HG03196 (cell line): Measurements from ENCODE around the gene P3H3.
A peak's percentile ranks its signal among the peaks of the same experiment; 100 is the strongest.

Experiments
- ATAC-seq: cut with Tn5 transposase; IDR thresholded peaks from one replicate; pipeline ENCODE4 v1.9.1; 2021; ENCODE audit not compliant: unreplicated experiment

Gene P3H3, protein sequence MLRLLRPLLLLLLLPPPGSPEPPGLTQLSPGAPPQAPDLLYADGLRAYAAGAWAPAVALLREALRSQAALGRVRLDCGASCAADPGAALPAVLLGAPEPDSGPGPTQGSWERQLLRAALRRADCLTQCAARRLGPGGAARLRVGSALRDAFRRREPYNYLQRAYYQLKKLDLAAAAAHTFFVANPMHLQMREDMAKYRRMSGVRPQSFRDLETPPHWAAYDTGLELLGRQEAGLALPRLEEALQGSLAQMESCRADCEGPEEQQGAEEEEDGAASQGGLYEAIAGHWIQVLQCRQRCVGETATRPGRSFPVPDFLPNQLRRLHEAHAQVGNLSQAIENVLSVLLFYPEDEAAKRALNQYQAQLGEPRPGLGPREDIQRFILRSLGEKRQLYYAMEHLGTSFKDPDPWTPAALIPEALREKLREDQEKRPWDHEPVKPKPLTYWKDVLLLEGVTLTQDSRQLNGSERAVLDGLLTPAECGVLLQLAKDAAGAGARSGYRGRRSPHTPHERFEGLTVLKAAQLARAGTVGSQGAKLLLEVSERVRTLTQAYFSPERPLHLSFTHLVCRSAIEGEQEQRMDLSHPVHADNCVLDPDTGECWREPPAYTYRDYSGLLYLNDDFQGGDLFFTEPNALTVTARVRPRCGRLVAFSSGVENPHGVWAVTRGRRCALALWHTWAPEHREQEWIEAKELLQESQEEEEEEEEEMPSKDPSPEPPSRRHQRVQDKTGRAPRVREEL

DNA sequence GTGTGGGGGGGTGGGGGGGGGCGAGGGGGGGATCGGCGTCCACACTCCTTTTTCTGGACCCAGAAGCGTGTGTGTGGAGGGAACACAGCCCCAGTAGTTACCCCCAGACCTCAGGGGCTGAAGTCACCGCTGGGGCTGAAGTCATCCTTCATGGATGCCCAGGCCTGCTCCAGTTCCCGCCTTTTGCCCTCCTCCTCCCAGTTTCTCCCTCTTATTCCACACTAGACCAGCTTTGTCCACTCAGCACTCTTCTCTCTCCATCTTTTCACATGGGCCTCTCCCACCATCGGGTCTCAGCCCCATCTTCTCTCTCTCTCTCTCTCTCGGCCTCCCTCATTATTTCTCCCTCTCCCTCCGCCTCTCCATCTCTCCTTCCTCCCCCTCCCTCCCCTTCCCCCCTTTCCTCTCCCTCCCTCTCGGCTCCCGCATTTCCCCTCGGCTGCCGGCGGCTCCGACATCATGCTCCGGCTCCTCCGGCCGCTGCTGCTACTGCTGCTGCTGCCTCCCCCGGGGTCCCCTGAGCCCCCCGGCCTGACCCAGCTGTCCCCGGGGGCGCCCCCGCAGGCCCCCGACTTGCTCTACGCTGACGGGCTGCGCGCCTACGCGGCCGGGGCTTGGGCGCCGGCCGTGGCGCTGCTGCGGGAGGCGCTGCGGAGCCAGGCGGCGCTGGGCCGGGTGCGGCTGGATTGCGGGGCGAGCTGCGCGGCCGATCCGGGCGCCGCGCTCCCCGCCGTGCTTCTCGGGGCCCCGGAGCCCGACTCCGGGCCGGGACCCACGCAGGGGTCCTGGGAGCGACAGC, at the start of gene P3H3:
P3H3 (plus strand) TSS at position 426 of the 799 bp plus-strand sequence; CDS start at position 460, 34 bp downstream.
- ATAC-seq: no peak

DNA sequence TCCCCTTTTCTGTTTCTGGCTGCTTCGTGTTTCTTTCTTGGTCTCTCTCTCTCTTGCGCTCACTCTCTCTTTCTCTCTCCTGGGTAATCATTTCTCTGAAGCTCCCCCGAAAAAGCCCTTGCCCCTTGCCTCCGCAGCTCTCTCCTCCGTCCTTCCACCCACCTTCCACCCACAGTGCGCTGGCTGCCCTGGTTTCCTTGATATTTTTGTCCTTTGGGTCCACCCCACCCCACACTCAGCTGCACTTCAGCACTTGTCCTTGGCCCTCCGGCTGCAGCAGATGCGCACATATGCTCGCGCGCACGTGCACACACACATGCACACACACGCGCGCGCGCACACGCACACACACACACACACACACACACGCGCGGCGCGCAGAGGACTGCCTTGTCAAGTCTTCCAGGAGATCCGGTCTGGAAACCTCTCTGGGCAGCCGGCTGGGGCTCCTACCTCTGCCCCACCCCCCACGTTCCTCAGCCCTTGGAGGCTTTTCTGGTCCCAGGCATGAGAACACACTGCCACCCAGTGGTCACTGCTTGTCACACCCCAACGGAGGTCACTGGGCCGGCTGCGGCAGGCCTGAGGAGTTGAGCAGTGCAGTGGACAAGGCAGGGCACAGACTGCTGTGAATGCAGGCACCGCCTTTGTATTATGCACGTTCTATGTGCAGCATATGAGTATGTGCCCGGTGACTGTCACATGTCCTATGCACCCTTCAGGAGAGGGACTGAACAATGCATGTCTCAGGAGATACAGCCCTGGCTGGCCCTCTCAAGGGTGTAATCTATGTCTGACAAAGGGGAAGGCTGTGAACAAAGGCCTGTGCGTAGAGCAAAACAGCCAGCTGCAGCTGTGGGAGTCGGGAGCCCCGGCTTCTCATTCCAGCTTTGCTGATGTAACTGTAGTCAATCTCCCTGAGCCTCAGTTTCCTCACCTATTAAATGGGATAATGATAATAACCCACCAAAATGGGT, 49.3 kb upstream of the P3H3 start:
- peak; percentile 66 for ATAC-seq

DNA sequence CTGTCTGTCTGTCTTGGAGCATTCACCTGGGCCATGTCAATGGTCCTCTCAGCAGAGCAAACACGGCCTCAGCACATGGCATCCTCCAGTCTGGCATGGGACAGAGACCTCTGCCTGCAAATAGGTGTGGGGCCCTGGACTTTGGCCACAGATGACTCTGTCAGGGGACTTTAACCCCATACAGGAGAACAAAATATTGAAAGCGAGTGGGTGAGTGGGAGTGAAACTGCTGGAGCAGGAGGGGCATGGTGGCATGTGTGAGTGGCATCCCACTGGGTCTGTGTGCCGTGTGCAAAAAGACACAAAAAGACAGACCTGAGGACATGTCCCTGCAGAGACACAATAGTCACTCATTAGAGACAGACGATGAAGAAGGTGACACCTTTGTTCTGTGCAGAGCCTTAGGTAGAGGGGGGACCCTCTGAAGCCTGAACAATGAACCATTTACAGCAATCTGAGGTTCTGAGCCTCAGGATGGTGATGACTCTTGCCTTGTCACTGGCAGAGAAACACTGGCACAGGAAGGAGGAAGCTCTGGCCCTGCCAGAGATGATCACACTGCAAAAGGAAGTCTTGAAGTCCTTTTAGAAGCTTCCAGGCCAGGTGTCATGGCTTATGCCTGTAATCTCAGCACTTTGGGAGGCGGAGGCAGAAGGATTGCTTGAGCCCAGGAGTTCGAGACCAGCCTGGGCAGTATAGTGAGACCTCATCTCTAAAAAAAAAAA, 48.3 kb upstream of the P3H3 start:
- ATAC-seq: no peak

DNA sequence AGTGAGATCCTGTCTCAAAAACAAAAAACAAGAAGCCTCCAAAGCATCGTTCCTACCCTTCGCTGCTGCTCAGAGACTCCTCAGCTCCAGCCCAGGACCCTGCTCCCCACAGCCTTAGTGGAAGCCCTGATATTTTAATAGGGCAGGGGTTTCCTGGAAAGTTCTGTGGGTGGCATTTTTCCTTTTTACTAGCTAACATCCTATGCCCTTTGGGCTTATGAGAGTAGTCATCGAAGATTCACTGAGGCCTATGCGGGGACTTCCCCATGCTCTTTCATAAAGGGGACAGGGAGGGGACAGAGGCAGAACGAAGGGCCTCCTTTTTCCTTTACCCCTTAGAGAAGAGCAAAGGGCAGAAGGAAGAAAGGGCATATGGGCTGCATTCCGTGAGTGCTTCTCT, 47.6 kb upstream of the P3H3 start:
- ATAC-seq: no peak

DNA sequence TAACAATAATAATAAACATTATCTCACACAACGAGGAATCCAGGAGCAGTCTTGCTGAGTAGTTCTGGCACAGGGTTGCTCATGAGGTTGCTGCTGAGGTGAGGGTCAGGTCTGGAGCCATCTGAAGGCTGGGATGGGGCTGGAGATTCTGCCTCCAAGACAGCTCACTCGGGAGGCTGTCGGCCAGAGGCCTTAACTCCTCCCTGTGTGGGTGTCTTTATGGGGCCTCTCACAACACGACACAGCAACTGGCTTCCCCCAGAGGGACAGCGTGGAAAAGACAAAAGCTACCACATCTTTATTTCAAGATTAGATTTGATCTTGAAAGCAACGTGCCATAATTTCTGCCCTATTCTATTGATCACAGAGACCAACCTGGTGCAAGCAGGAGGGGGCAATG, 46.1 kb upstream of the P3H3 start:
- no peak for ATAC-seq

DNA sequence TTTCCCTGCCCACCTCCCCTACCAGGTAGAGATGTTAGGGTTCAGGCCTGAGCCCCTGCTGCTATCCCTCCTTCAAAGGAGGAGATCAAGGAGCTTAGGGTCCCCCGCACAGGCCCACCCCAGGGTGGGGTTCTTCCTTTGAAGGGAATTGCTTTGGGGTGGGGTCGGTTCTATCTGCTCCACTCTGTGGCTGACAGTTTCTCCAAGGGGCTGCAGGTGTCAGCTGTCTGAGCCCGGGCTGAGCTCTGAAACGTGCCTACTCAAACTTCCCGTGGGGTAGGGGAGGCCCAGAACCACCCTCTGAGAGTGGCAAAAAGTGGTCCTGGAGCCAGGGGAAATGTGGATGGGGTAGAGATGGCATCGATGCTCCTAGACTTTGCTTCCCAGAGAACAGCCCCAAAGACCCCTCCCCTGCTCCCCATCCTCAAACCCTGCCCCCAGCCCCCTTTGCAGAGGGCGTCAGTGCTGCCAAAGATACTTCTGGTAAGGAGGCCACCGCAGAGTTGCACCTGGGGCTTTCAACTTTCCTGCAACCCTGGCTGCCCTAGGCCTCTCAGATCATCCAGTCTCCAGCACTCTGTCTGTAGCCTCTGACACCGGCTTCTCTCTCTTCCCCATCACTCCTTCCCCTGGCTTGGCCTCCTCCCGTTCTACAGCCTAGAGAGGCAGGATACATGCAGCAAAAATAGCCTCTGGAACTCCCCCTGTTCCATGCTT, 45.2 kb upstream of the P3H3 start:
- ATAC-seq: no peak

DNA sequence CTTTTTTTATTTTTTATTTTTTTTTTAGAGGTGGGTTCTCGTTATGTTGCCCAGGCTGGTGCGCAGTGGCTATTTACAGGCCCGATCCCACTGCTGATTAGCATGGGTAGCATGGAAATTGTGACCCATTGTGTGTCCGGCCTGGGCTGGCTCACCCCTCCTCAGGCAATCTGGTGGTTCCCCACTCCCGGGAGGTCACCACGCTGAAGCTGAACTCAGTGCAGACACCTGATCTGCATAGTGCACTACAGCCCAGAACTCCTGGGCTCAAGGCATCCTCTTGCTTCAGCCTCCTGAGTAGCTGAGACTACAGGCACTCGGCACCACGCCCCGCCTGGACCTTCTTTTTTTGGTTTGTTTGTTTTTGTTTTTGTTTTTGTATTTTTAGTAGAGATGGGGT, 44.4 kb upstream of the P3H3 start:
- ATAC-seq: no peak

DNA sequence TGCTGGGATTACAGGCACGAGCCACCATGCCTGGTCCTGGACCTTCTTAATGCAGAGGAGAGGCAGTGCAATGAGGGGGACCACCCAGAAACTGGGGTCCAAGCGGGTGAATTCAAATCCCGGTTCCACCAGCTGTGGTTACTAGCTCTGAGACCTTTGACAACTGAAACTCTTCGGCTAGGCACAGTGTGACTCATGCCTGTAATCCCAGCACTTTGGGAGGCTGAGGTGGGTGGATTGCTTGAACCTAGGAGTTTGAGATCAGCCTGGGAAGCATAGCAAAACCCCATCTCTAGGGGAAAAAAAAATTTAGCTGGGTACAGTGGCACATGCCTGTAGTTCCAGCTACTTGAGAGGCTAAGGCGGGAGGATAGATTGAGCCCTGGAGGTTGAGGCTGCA, 43.9 kb upstream of the P3H3 start:
- ATAC-seq: no peak

DNA sequence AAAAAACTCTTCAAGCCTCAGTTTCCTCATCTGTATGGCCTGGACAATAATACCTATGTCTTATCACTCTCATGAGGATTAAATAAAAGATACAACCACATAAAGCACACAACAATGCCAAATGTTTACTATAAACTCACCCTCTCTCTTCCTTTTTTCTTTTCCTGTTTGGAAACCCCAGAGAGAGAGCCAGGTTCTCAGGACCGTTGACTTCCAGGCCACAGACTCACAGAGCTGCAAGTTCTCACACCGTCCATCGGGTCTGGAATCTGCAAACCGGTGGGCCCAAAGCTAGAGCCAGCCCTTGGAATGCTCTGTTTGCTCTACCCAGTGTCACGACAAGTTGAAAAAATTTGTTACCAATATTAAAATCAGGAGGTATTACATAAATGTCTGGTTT, 43.4 kb upstream of the P3H3 start:
- ATAC-seq: no peak

DNA sequence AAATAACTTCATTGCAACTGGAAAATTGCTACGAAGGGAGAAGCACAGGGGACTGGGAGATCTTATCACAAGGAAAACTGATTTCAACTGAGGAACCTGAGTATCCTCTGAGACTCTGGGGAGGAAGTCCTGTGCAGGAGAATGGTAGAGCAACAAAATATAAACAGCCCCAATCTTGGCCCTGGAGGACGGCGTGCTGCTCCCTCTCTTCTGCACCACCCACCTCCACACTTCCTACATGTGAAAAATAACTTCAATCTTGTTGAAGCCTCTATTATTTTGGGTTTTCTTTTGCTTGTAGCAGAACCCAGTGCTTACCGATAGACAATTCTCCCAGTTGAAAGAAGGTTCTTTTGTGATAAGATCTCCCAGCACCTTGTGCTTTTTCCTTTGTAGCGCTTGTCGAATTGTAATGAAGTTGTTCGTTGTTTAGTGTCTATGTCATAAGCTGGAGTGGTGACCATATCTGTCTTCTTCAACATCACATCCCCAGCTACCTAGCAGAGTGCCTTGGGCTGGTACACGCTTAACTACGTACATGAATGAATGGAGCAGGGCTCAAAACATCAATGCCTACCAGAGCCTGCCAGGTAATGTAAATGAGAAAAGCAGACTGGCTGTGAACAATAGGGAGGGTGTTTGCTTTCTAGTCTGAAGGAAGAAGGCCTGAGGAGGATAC, 41.7 kb upstream of the P3H3 start:
- ATAC-seq: no peak

DNA sequence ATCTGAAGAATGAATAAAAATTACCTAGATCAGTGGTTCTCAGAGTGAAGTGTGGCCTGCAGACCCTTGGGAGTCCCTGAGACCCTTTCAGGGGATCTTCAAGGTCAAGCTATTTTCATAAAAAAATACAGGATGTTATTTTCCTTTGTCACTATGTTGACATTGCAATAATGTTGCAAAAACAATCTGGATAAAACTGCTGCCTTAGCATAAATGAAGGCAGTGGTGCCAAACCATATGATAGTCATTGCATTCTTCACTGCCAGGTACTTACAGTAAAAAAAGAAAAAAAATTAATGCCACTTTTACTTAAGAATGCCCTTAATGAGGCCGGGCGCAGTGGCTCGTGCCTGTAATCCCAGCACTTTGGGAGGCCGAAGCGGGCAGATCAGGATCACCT, 40.9 kb upstream of the P3H3 start:
- ATAC-seq: no peak

DNA sequence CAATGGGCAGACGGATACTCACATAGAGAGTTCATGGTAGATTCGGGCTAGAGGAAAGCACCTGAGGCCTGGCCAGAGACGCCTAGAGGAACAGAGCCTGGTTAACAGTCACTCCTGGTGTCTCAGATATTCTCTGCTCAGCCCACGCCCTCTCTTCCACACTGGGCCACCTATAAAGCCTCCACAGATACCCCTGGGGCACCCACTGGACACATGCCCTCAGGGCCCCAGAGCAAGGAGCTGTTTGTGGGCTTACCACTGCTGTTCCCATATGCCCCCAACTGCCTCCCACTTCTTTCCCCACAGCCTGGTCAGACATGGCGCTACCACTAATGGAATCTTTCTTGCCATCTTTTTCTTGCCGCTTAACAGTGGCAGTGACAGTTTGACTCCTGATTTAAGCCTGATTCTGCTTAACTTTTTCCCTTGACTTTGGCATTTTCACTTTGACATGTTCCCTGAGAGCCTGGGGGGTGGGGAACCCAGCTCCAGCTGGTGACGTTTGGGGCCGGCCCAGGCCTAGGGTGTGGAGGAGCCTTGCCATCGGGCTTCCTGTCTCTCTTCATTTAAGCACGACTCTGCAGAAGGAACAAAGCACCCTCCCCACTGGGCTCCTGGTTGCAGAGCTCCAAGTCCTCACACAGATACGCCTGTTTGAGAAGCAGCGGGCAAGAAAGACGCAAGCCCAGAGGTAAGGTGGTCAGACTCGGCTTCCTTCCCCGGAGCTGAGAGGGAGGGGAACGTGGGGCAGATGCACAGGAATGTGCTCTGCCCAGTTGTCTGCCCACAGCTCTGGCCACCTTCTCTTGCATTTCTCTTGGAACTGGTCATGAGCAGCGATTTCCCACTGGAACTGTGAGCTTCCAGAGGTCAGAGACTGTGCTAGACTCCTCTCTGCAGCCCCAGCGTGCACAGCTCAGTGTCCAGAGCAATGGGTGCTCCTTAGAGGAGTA, 39.0 kb upstream of the P3H3 start, which contains the start of gene CD4:
CD4 (plus strand) TSS at position 557 of the 953 bp plus-strand sequence. CDS start 10,611 bp downstream, outside the sequence.
- no peak for ATAC-seq

DNA sequence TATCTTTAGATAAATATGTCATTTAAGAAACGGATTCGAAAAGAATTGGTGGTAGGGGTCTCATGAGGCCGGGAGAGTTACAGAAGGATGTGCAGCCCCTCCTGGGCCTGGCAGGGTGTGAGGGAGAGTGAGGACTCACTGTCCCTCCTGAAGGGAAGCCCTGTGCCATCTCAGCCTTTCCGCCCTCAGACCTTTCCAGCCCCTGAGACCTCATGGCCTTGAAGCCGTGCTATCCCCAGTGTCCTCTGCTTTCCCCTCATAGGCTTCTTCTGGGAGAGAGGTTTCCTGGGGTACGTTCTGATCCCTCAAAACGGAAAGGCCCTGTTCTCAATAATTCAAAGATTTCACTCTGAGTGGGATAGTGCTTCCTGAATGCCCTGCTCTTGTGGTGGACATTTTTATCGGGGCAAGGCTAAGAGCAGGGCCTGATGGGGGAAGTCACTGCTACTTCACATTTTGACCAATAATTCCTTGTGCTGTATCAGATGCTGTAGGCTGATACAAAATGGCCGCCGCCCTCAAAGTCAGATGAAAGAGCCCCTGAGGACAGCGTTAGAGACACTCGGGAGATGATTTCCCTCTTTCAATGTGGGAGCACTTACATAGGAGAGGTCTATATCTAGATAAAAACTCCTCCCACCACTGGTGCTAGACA, 37.6 kb upstream of the P3H3 start:
- no peak for ATAC-seq

DNA sequence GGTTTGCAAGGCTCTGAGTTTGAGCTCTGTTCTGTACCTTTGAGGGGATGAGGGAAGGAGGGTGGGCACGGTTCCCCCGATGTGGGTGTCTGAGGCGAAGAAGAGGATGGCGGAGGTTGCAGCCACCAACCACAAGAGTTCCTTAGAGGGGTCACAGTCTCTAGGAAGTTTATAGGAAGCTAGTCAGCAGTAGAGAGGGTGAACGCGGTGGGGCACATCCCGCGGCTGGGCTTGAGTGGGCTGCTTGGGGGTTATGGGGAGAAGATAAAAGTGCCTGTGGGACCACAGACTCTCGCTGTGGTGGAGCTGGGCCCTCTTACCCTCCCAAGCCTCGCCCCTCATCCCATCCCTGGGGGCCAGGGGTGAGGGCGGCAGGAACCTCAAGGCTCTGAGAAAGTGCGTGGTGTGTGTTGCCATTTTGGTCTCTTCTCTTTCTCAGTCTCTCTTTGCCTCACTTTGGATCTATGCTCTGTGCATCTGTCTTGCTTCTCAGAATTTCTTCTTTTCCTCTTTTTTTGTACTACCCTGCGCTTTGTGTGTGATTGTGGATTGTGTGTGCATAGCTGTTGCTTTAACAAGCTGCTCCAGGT, 36.2 kb upstream of the P3H3 start:
- ATAC-seq: no peak

DNA sequence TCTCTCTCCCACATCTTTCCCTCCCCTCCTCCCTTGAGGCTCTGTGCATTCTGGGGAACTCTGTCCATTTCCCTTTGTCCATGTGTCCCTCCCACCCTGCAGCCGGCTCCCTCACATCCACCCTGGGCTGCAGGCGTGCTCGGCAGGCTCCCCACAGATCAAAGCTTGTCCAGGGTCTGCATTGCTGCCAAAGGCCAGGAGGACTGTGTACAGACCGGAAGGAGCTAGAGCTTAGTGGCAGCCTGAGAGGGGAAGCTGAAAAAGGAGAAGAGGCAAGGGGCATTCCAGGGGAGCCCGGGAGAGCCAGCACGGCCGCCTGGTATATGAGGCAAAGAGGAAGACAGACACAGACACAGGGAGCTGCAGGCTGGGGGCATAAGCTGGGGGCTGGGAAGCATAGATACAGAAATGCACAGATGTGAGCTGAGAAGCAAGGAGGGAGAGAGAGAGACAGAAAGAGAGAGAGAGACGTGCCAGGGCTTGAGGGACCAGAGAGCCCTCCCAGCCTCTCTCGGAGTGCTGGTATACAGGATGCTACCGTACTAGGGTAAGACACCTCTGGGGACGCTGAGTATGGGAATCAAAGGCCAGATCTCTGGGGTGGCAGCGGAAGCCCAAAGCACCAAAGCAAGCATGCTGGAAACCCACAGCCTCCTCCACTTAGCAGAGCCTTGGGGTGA, 35.5 kb upstream of the P3H3 start:
- ATAC-seq: no peak

DNA sequence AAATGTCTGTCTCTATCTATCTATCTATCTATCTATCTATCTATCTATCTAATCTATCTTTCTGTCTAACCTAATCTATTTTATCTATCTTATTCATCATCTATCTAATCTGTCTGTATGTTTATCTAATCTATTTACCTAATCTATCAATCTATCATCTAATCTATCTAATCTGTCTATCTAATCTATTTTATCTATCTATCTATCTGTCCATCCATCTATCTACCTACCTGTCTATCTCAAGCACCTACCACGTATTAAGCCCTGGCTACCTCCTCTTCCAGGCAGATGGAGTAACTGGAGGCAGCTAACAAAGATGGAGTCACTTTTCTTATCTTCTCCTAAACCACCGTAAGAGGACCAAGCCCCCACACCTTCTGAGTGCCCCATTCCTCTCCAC, 33.1 kb upstream of the P3H3 start:
- no peak for ATAC-seq
